ENCODE data around the gene TMEM175. TPM values are rescaled to one million over a fixed set of nuclear protein-coding genes. Genes with fewer than 3 reads are reported as not detected.

Gene TMEM175
- total and polyA plus RNA-seq, 9 of the 15 experiments (the other 6 are each of a cell fraction or from before 2014, with no cell fraction given), result 0.13 to 30.9 (median 9.4) TPM

- TF ChIP-seq REST (IDR thresholded peaks at IDR 0.05; ENCODE audit: borderline replicate concordance), result peak; percentile 62
- peak; percentile 52; the same call in 1 of the 2 replicates for TF ChIP-seq REST (CRISPR knock-in tag; IDR thresholded peaks at IDR 0.05; ENCODE audit: low read depth)
- TF ChIP-seq IRF2 (CRISPR knock-in tag; IDR thresholded peaks at IDR 0.05), result no peak
- peak; percentile 41 for TF ChIP-seq KDM5B (IDR thresholded peaks at IDR 0.05; ENCODE audit: insufficient replicate concordance, low read depth, low read length)
- TF ChIP-seq CCNT2 (IDR thresholded peaks at IDR 0.05; ENCODE audit: borderline replicate concordance, extremely low read depth, insufficient read length, low read depth, low read length), result peak; percentile 77
- TF ChIP-seq MLX (CRISPR knock-in tag; conservative IDR thresholded peaks at IDR 0.05), result no peak; a peak in 2 of 4 replicates
- peak; percentile 59 for TF ChIP-seq TAF1 (IDR thresholded peaks at IDR 0.05; ENCODE audit: control insufficient read depth, extremely low read depth, insufficient read depth, low read length, severe bottlenecking)
- TF ChIP-seq SMARCE1 (IDR thresholded peaks at IDR 0.05), result peak; percentile 18; the same call in 1 of the 2 replicates
- TF ChIP-seq ZNF449 (CRISPR knock-in tag; IDR thresholded peaks at IDR 0.05), result peak; percentile 76; the same call in 1 of the 2 replicates
- peak; percentile 73 for TF ChIP-seq ELF1 (tag; IDR thresholded peaks at IDR 0.05)
- TF ChIP-seq ZNF431 (CRISPR knock-in tag; IDR thresholded peaks at IDR 0.05), result 0 out of 2 replicates have a peak, but pooled peaks have one; percentile 22
Observed at GRCh38 chr4:992297-993110, 60.2 kb downstream of the TMEM175 start (continued).

All from K562 (cell line).